ENCODE data around the gene PRR13. TPM values are rescaled to one million over a fixed set of nuclear protein-coding genes. Genes with fewer than 3 reads are reported as not detected.
A peak's percentile ranks its signal among the peaks of the same experiment; 100 is the strongest.

Gene PRR13
- total and polyA plus RNA-seq, 2 experiments from 2014 or later, result 150 to 457 TPM

GRCh38 chr12:53492830-53493609 lies 51.5 kb downstream of the PRR13 start:
- Histone ChIP-seq H4K20me1 (ENCODE audit: insufficient read depth, poor library complexity, severe bottlenecking) (no peaks in the 10 kb centered on the region), H3K36me3 (replicated peaks; ENCODE audit: insufficient read depth, low read depth) (no peaks in the 10 kb centered on the region), H3K9me3 (ENCODE audit: low read depth) (no peaks in the 10 kb centered on the region), H3K9me2 (replicated peaks; ENCODE audit: insufficient read depth) (no peaks in the 10 kb centered on the region), H2AFZ (peak overlapping the region; percentile 69), H3K4me1 (ENCODE audit: insufficient read depth) (peaks cover 30% of the 10 kb centered on the region), H3K4me3 (peak overlapping the region; percentile 45), H3K79me2 (peaks cover 57% of the 10 kb centered on the region), H3K27me3 (no peaks in the 10 kb centered on the region), H3K27ac (peak overlapping the region; percentile 91), H3K4me2 (peak overlapping the region; percentile 88)
- under 1% methylated on average over 14 of the region's 52 CpGs for WGBS (ENCODE audit: low lambda C conversion rate, missing lambda C conversion rate)
- TF ChIP-seq EZH2 (IDR thresholded peaks at IDR 0.05; ENCODE audit: borderline replicate concordance), result no peak
- TF ChIP-seq, protein P1, sequence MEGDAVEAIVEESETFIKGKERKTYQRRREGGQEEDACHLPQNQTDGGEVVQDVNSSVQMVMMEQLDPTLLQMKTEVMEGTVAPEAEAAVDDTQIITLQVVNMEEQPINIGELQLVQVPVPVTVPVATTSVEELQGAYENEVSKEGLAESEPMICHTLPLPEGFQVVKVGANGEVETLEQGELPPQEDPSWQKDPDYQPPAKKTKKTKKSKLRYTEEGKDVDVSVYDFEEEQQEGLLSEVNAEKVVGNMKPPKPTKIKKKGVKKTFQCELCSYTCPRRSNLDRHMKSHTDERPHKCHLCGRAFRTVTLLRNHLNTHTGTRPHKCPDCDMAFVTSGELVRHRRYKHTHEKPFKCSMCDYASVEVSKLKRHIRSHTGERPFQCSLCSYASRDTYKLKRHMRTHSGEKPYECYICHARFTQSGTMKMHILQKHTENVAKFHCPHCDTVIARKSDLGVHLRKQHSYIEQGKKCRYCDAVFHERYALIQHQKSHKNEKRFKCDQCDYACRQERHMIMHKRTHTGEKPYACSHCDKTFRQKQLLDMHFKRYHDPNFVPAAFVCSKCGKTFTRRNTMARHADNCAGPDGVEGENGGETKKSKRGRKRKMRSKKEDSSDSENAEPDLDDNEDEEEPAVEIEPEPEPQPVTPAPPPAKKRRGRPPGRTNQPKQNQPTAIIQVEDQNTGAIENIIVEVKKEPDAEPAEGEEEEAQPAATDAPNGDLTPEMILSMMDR (IDR thresholded peaks at IDR 0.05; ENCODE audit: poor library complexity), result peak; percentile 5
- peak; percentile 98 for DNase-seq (ENCODE audit: low spot score)

DNA sequence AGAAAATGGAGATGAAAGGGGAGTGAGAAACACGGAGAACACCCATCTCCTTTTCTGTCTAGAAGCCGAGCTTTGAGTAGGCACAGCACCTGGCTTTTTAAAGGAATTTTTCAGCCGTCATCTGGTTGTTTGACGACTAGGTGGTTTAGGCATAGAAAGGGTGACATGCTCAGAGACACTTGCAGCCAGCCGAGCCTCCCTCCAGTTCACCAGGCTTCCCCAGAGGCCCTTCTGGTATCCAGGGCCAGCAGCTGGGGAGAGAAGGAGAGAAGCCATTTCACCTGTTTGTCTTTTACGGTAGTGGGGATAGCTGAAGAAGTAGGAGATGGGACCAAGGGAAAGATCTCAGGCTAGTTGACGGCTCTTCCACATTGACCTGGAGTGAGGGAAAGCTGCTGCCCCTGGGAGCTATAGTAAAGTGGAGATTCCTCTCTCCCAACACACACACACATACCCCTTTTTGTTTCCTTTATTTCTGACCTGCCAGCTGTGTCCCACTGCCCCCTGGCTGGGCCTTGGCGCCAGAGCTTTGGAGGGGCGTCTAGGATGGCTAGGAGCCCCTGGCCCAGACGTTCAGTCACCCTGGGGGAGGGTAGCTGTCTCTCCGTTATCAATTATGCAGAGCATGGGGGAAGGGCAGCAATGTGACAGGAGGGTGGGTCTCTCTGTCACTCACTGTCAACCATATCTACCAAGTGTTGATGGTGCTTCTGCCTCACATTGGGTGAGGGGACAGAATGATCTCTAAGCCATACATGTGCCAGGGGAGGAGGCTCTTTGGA lies 52.3 kb downstream of the PRR13 start:
- Histone ChIP-seq H3K4me1 (ENCODE audit: insufficient read depth) (peaks cover 30% of the 10 kb centered on the region), H3K36me3 (replicated peaks; ENCODE audit: insufficient read depth, low read depth) (no peaks in the 10 kb centered on the region), H3K9me3 (ENCODE audit: low read depth) (no peaks in the 10 kb centered on the region), H3K27ac (peak overlapping the region; percentile 90), H3K4me2 (peak overlapping the region; percentile 88), H3K9me2 (replicated peaks; ENCODE audit: insufficient read depth) (no peaks in the 10 kb centered on the region), H3K79me2 (peaks cover 56% of the 10 kb centered on the region), H3K4me3 (peak overlapping the region; percentile 38), H2AFZ (peak overlapping the region; percentile 69), H4K20me1 (ENCODE audit: insufficient read depth, poor library complexity, severe bottlenecking) (no peaks in the 10 kb centered on the region), H3K27me3 (no peaks in the 10 kb centered on the region)
- 15% methylated on average over 11 of the region's 11 CpGs for WGBS (ENCODE audit: low lambda C conversion rate, missing lambda C conversion rate)
- no peak for TF ChIP-seq EZH2 (IDR thresholded peaks at IDR 0.05; ENCODE audit: borderline replicate concordance)
- TF ChIP-seq, protein P1 (IDR thresholded peaks at IDR 0.05; ENCODE audit: poor library complexity), result no peak
- no peak for TF ChIP-seq EZH2phosphoT487 (IDR thresholded peaks at IDR 0.05; ENCODE audit: low read depth, severe bottlenecking, unreplicated experiment)
- no peak for DNase-seq (ENCODE audit: low spot score)

Other genes starting within 250 kb of the PRR13 start
- gene ITGB7, start 234.5 kb upstream of the PRR13 start, total RNA-seq, result 0.23 TPM in 1 of 2 replicates, not detected in the other
- 1.0 TPM in 1 of 2 replicates, not detected in the other for gene ITGB7, start 234.5 kb upstream of the PRR13 start, polyA plus RNA-seq
- 15.1 and 20.9 TPM in 2 replicates for gene RARG, start 209.5 kb upstream of the PRR13 start, total RNA-seq
- 24.7 and 28.1 TPM in 2 replicates for gene RARG, start 209.5 kb upstream of the PRR13 start, polyA plus RNA-seq
- gene ESPL1, start 173.4 kb upstream of the PRR13 start, total RNA-seq, result 7.6 and 9.0 TPM in 2 replicates
- 4.4 and 5.8 TPM in 2 replicates for gene ESPL1, start 173.4 kb upstream of the PRR13 start, polyA plus RNA-seq
- 377 and 379 TPM in 2 replicates for gene PFDN5, start 146.2 kb upstream of the PRR13 start, total RNA-seq
- gene PFDN5, start 146.2 kb upstream of the PRR13 start, polyA plus RNA-seq, result 415 and 441 TPM in 2 replicates
- 25.5 and 35.8 TPM in 2 replicates for gene MYG1, start 142.0 kb upstream of the PRR13 start, total RNA-seq
- gene MYG1, start 142.0 kb upstream of the PRR13 start, polyA plus RNA-seq, result 34.6 and 35.9 TPM in 2 replicates
- gene AAAS, start 120.1 kb upstream of the PRR13 start, total RNA-seq, result 57.3 and 60.3 TPM in 2 replicates
- 70.6 and 79.9 TPM in 2 replicates for gene AAAS, start 120.1 kb upstream of the PRR13 start, polyA plus RNA-seq
- gene SP7, start 105.4 kb upstream of the PRR13 start, total RNA-seq, result 0.20 TPM in 1 of 2 replicates, not detected in the other
- gene SP7, start 105.4 kb upstream of the PRR13 start, polyA plus RNA-seq, result 0.60 TPM in 1 of 2 replicates, not detected in the other
- gene SP1, start 61.6 kb upstream of the PRR13 start, total RNA-seq, result 48.0 and 53.3 TPM in 2 replicates
- gene SP1, start 61.6 kb upstream of the PRR13 start, polyA plus RNA-seq, result 11.0 and 12.8 TPM in 2 replicates
- gene AMHR2, start 17.9 kb upstream of the PRR13 start, total RNA-seq, result 6.4 and 13.9 TPM in 2 replicates
- gene AMHR2, start 17.9 kb upstream of the PRR13 start, polyA plus RNA-seq, result 12.8 and 16.9 TPM in 2 replicates
- 343 and 389 TPM in 2 replicates for gene PCBP2, start 10.4 kb downstream of the PRR13 start, total RNA-seq
- gene PCBP2, start 10.4 kb downstream of the PRR13 start, polyA plus RNA-seq, result 132 and 133 TPM in 2 replicates
- 10.8 and 16.0 TPM in 2 replicates for gene MAP3K12, start 57.7 kb downstream of the PRR13 start, total RNA-seq
- gene MAP3K12, start 57.7 kb downstream of the PRR13 start, polyA plus RNA-seq, result 10.0 and 14.0 TPM in 2 replicates
- 39.1 and 54.6 TPM in 2 replicates for gene TARBP2, start 59.5 kb downstream of the PRR13 start, total RNA-seq
- 81.1 and 88.6 TPM in 2 replicates for gene TARBP2, start 59.5 kb downstream of the PRR13 start, polyA plus RNA-seq
- not detected in 2 replicates for gene NPFF, start 65.8 kb downstream of the PRR13 start, total RNA-seq
- gene NPFF, start 65.8 kb downstream of the PRR13 start, polyA plus RNA-seq, result 0.77 TPM in 1 of 2 replicates, not detected in the other
- gene ATF7, start 184.6 kb downstream of the PRR13 start, total RNA-seq, result 12.6 and 17.8 TPM in 2 replicates
- gene ATF7, start 184.6 kb downstream of the PRR13 start, polyA plus RNA-seq, result 19.2 and 20.5 TPM in 2 replicates
- 252 and 329 TPM in 2 replicates for gene ATP5MC2, start 234.3 kb downstream of the PRR13 start, total RNA-seq
- gene ATP5MC2, start 234.3 kb downstream of the PRR13 start, polyA plus RNA-seq, result 301 and 306 TPM in 2 replicates